GM18517 (cell line): ENCODE results near the gene UBE3C.
"Not testable (repeated sequence)": the region's sequence is repeated elsewhere in the genome, so short reads cannot be mapped to it uniquely, and the experiment has no call there.

Experiments
- ATAC-seq: cut with Tn5 transposase; IDR thresholded peaks from one replicate; pipeline ENCODE4 v1.9.1; 2021; ENCODE audit warnings: mild to moderate bottlenecking, moderate library complexity; ENCODE audit not compliant: unreplicated experiment

The UBE3C gene

DNA sequence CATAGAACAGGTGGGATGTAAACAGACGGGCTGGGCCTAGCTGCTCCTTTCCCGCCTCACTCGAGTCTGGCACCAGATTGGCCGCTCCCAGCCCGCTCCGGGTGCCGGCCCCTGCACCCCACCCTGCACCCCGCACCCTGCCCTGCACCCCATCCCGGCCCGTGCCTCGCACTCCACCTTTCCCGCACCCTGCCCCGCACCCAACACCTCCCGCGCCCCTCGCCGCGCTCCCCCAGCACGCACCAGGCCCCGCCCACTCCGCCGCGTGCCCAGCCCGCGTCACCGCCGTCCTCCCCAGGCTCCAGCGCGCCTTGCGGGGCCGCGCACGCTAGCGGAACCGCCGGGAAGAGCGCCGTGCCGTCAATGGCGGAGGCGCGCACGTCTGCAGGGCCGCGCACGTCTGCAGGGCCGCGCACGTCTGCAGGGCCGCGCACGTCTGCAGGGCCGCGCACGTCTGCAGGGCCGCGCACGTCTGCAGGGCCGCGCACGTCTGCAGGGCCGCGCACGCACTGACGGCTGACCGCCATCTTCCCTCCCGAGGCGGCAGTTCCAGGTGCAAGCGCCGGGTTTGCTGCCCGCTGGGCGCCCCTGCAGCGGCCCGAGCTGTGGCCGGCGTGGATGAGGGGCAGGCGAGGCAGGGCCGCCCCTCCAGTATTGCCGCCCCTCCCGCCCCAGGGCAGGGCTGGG, at the start of gene UBE3C:
Gene UBE3C (plus strand): TSS at position 503 of the 687 bp plus-strand sequence. CDS start 347 bp downstream, outside the sequence.
- ATAC-seq = peak; percentile 74

GRCh38 chr7:157089100-157089610, 49.6 kb upstream of the UBE3C start:
- no peak for ATAC-seq

DNA sequence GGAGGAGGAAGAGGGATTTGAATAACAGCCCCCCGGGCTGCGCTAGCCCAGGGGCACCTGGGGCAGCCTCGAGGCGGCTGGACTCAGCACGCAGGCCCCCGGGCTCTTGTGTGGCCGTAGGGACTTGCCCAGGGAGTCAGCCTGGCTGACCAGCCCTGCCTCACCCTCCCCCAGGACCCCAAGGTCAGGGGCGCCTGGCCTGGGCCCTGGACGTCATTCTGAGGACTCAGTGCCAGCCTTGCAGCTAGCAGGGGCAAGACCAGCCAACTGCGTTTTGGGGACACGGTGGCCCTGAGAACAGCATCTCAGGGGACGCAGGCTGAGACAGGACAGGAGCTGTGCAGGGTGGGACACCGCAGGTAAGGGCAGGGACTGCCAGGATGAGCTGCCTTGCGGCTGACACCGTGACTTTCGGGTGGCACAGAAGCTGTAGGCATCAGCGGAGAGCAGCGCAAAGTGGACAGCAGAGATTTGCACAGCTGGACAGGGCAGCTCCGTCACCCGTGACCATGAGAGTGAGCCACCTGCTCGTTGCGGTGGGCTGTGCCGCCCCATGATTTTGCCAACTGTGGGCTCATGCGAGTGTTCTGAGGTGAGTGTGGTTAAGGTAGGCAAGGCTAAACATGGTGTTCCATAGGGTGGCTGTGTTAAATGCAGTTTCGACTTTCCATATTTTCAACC, 48.1 kb upstream of the UBE3C start:
- ATAC-seq = no peak

- no peak for ATAC-seq
These were observed 42.3 kb upstream of the UBE3C start for GRCh38 chr7:157096286-157097055.

- ATAC-seq = no peak
These were observed 41.7 kb upstream of the UBE3C start for GRCh38 chr7:157097056-157097329.

- ATAC-seq = no peak
These were observed 41.2 kb upstream of the UBE3C start for GRCh38 chr7:157097569-157097968.

DNA sequence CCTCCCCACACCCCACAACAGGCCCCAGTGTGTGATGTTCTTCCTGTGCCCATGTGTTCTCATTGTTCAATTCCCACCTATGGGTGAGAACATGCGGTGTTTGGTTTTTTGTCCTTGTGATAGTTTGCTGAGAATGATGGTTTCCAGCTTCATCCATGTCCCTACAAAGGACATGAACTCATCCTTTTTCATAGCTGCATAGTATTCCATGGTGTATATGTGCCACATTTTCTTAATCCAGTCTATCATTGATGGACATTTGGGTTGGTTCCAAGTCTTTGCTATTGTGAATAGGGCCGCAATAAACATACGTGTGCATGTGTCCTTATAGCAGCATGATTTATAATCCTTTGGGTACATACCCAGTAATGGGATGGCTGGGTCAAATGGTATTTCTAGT, 38.7 kb upstream of the UBE3C start:
- ATAC-seq = not testable (repeated sequence)

- ATAC-seq = not testable (repeated sequence)
These were observed 35.1 kb upstream of the UBE3C start for GRCh38 chr7:157103641-157104040.

GRCh38 chr7:157111311-157111710, 27.4 kb upstream of the UBE3C start:
- ATAC-seq = no peak

DNA sequence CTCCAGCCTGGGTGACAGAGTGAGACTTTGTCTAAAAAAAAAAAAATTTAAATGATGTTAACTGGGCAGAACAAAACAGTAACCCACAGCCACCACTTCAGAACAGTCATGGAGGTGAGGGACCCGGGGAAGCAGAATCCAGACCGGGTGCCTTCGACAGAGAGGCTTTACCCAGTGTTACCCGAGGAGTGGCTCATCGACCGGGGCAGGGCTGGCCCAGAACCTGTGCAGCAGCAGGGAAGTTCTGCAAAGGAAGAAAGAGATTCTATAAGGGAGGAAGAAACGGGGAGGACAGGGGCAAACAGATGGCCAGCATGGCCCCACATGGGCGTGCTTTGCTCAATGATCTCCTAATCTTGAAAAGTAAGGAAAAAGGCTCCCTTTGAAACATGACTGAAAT, 26.0 kb upstream of the UBE3C start:
- no peak for ATAC-seq

DNA sequence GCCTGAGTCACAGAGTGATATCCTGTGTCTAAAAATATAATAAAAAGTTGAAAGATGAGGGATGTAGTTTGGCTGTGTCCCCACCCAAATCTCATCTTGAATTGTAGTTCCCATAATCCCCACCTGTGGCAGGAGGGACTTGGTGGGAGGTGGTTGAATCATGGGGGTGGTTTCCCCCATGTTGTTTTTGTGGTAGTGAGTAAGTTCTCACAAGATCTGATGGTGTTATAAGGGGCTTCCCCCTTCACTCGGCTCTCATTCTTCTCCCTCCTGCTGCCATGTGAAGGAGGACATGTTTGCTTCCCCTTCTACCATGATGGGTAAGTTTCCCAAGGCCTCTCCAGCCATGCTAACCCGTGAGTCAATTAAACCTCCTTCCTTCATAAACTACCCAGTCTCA, 25.1 kb upstream of the UBE3C start:
- no peak for ATAC-seq

- ATAC-seq = no peak
These were observed 22.0 kb upstream of the UBE3C start for GRCh38 chr7:157116762-157117161.

- ATAC-seq = no peak
These were observed 20.9 kb upstream of the UBE3C start for GRCh38 chr7:157117796-157118195.

GRCh38 chr7:157120181-157120580, 18.5 kb upstream of the UBE3C start:
- ATAC-seq = no peak

DNA sequence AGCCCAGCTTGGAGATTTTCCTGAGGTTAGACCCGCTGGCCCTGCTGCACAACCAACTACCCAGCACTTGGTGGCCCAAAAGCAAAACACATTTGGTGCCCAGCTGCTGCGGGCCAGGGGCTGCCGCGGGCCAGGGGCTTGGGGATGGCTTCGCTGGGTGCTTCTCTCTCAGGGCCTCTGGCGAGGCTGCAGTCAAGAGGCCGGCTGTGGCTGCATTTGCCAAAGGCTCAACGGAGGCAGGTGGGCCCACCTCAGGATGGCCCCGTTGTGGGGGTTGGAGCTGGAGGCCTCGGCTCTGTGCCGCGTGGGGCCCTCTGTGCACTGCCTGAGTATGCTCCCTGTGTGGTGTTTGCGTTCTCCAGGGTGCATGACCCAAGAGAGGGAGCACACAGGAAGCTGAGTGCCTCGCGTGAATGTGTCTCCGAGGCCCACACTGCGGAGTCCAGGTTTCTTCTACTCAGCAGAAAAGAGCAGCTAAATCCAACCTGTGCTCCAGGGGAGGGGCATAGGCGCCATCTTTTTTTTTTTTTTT, 17.5 kb upstream of the UBE3C start:
- no peak for ATAC-seq

DNA sequence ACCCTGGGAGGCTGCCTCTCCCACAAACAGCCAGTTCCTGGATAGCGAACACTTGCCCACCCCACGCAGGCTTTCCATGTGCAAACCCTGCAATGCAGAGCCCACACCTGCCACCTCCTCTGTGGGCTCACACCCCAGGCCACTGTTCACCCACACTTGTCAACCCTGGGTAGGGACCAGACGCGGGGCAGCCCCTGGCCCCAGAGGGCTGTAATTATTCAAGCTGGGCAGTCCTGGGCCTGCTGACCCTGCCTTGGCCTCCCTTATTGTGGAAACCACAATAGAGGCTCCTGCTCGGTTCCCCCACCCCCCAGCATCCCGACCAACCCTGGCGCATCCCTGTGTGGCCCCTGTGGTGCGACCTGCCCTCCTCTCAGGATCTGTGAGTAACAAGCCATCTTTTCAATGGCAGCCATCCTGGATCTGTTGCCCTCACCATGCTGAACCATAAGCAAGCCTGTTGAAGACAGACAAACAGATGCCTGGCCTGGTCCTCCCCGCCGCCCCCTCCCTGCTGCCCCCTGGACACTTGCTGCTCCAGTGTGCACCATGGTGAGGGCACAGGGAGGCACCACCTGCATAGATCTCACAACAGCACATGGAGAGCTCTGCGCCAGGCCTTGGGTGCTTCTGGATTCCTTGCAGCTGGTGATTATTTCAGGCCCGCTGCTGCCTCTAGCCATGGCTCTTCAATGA, 15.8 kb upstream of the UBE3C start:
- no peak for ATAC-seq

DNA sequence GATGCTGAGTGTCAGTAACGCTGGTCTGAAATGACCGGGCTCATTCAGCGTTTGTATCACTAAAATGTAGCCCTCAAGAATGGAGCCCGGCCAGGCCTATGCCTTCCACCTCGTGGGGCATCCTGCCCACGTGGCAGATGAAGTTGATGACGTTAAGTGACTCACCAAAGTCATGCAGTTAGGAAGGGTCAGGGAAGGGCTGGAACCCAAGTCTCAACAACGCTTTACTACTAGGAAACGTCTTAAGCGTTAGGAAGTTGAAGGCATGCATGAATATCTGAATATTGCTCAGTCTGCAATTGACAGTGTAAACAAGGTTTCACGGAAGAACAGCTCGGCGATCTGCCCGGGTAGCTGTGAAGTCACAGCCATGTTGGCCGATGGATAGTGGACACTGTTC, 14.0 kb upstream of the UBE3C start:
- ATAC-seq = no peak

DNA sequence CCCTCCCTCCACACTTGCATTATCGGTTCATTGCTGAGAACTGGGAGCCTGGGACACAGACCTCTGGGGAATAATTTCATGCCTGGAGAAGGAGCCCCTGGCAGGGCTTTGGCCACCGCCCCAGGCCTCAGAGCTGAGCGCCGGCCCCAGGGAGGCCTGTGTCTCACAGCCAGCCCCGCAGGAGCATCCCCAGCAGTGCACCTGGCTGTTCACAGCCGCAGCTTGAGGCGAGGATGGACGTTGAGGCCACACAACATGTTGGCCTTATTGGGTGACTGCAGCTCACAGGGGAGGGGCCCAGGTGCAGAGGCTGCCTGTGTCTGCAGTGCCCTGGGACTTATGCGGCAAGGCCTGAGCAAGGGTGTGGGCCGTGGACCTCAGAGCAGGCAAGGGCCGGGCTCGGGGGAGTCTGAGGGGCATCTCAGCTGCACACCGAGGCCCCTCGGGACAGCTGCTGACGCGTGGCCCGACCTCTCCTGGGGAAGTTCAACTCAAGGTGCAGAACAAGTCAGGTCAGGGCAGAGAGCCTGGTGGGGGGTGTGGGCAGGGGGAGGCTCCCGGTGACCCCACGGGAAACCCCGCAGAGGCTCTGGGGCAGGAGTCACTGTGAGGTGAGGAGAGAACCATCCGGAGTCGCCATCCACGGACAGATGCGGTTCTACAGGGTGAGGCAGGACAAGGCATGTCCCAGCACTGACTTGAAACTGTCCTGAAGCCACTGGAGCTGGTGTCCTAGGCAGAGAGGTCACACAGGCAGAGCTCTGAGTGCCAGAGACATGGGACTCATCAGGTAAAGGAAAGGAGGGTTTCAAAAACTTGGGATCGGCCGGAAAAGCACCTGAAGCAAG, 13.1 kb upstream of the UBE3C start:
- ATAC-seq = no peak

GRCh38 chr7:157126921-157127320, 11.8 kb upstream of the UBE3C start:
- no peak for ATAC-seq

DNA sequence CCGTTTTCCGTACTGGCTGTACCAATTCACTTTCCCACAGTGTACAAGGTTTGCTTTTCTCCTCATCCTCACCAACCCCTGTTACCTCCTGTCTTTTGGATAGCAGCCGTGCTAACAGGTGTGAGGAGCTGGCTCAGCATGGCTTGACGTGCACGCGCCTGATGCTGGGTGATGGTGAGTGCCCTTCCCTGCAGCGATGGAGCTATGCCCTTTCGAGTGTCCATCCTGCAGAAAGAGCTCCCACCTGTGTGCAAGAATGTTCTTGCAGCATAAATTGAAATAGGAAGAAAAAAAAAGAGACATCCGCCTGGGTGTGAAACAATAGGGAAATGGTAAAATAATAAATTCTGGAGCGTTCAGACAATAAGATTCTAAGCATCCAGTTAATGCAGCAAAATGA, 9.5 kb upstream of the UBE3C start:
- no peak for ATAC-seq
